ENCODE results near the gene ZCCHC24. TPM values are rescaled to one million over a fixed set of nuclear protein-coding genes. Genes with fewer than 3 reads are reported as not detected.
A peak's percentile ranks its signal among the peaks of the same experiment; 100 is the strongest.

The ZCCHC24 gene
- total and polyA plus RNA-seq, 12 donors, result 5.8 to 49.0 (median 24.8) TPM

GRCh38 chr10:79377557-79378382 is 67.7 kb downstream of the ZCCHC24 start:
- Histone ChIP-seq H3K9me3 (replicated peaks in 1 of 3) (no peaks in the 10 kb centered on the region), H3K27me3 (no peaks in the 10 kb centered on the region), H3K36me3 (replicated peaks in 1 of 2) (no peaks in the 10 kb centered on the region), H3K4me3 (no peak overlapping the region), H3K27ac (no peak overlapping the region), H3K4me1 (replicated peaks in 1 of 2) (peaks cover 0 to 11% of the 10 kb centered on the region in 2 donors)
- TF ChIP-seq, protein P1, sequence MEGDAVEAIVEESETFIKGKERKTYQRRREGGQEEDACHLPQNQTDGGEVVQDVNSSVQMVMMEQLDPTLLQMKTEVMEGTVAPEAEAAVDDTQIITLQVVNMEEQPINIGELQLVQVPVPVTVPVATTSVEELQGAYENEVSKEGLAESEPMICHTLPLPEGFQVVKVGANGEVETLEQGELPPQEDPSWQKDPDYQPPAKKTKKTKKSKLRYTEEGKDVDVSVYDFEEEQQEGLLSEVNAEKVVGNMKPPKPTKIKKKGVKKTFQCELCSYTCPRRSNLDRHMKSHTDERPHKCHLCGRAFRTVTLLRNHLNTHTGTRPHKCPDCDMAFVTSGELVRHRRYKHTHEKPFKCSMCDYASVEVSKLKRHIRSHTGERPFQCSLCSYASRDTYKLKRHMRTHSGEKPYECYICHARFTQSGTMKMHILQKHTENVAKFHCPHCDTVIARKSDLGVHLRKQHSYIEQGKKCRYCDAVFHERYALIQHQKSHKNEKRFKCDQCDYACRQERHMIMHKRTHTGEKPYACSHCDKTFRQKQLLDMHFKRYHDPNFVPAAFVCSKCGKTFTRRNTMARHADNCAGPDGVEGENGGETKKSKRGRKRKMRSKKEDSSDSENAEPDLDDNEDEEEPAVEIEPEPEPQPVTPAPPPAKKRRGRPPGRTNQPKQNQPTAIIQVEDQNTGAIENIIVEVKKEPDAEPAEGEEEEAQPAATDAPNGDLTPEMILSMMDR (IDR thresholded peaks at IDR 0.05), result no peak
- no peak for TF ChIP-seq POLR2A (IDR thresholded peaks at IDR 0.05)
- intact Hi-C loops (cut with DNase I), result loop anchor here (5.0 to 10.0 kb wide), 4 partner anchors 85 to 117 kb away; no protein-coding TSS in a partner anchor
- peak in 4 of 7 donors; percentile 3 to 43 (median 13) for DNase-seq
- 86 to 91% (median 88%) methylated on average over 35 to 36 of the region's 36 CpGs for WGBS, 4 donors

DNA sequence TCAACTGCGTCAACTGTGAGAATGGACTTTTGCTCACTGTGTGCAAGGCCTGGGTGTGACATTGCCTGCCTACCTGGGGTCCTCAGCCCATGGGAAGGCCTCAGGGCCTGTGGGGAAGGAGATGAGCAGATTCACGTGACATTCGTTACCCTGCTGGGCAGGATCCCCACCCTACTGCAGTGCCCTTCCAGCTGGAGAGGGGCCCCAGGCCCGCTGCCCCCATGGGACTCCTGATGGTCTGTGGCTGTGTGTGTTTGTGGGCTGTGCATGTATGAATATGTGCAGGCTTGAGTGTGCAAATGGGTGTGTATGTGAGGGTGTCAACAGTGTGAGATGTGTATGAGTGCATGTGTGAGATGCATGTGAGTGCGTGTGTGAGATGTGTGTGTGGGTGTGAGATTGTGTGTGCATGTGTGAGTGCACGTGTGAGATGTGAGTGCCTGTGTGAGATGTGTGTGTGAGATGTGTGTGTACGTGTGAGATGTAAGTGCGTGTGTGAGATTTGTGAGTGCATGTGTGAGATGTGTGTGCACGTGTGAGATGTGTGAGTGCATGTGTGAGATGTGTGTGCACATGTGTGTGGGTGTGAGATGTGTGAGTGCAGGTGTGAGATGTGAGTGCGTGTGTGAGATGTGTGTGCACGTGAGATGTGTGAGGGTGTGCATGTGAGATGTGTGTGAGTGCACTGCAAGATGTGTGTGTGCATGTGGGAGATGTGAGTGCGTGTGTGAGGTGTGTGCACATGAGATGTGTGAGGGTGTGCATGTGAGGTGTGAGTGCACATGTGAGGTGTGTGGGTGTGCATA is 68.5 kb downstream of the ZCCHC24 start:
- H3K9me3 ChIP-seq (replicated peaks in 1 of 3), result no peaks in the 10 kb centered on the region
- H3K4me1 ChIP-seq (replicated peaks in 1 of 2), result peaks cover 0 to 11% of the 10 kb centered on the region in 2 donors
- no peaks in the 10 kb centered on the region for H3K27me3 ChIP-seq
- 84 to 92% (median 85%) methylated on average over 11 to 12 of the region's 12 CpGs for WGBS, 4 donors
- TF ChIP-seq, protein P1 (IDR thresholded peaks at IDR 0.05), result no peak
- TF ChIP-seq POLR2A (IDR thresholded peaks at IDR 0.05), result no peak
- no peaks in the 10 kb centered on the region for H3K36me3 ChIP-seq (replicated peaks in 1 of 2)
- DNase-seq, result peak in 1 of 7 donors; percentile 5
- H3K4me3 ChIP-seq, result no peak overlapping the region
- H3K27ac ChIP-seq, result no peak overlapping the region
- intact Hi-C loops (cut with DNase I), result loop anchor here (5.0 to 10.0 kb wide), 4 partner anchors 85 to 118 kb away; no protein-coding TSS in a partner anchor

- Histone ChIP-seq H3K4me3 (no peak overlapping the region), H3K36me3 (replicated peaks in 1 of 2) (no peaks in the 10 kb centered on the region), H3K9me3 (replicated peaks in 1 of 3) (no peaks in the 10 kb centered on the region), H3K27ac (no peak overlapping the region), H3K4me1 (replicated peaks in 1 of 2) (peaks cover 0 to 11% of the 10 kb centered on the region in 2 donors), H3K27me3 (no peaks in the 10 kb centered on the region)
- TF ChIP-seq, protein P1 (IDR thresholded peaks at IDR 0.05), result no peak
- no peak for TF ChIP-seq POLR2A (IDR thresholded peaks at IDR 0.05)
- intact Hi-C loops (cut with DNase I), result loop anchor here (5.0 to 10.0 kb wide), 4 partner anchors 86 to 119 kb away; no protein-coding TSS in a partner anchor
- DNase-seq, result peak in 4 of 7 donors; percentile 10 to 41 (median 14)
- 75 to 100% (median 85%) methylated on average over 3 to 11 of the region's 11 CpGs for WGBS, 4 donors
Observed at GRCh38 chr10:79376078-79376628, 69.3 kb downstream of the ZCCHC24 start.
